CD4-positive, alpha-beta T cell (primary cell): ENCODE data around the gene PTPN21. TPM values are rescaled to one million over a fixed set of nuclear protein-coding genes. Genes with fewer than 3 reads are reported as not detected.

Source experiments
- ATAC-seq: fragments of 200-7000 bp; cut with Tn5 transposase; one replicate; pipeline ENCODE4 v1.10.0; 2022; ENCODE audit warnings: mild to moderate bottlenecking; ENCODE audit not compliant: poor library complexity
- CTCF ChIA-PET: fragments of 350-600 bp; sonication (Branson Sonifier 250); formaldehyde crosslinking; loops from one replicate; lab custom pipeline; 2021; ENCODE audit warnings: antibody characterized with exemption, inconsistent platforms; lab: Charles Lee
- POLR2A ChIA-PET: fragments of 350-600 bp; sonication (Branson Sonifier 250); formaldehyde crosslinking; loops from one replicate; lab custom pipeline; 2021; ENCODE audit warnings: antibody characterized with exemption, inconsistent platforms; lab: Charles Lee
- DNase-seq, 14 experiments: peaks; one replicate each; pipeline ENCODE4 v3.0.0-alpha.2; 2013 to 2020; ENCODE audit warnings: mixed read lengths in 2 of 14
- H3K27ac ChIP-seq, 2 donors: one replicate each; pipeline versions ENCODE4 v1.5.1 to v1.7.0; 2013; ENCODE audit warnings: low read length in 2 of 2, low read depth in 1 of 2, mild to moderate bottlenecking in 1 of 2
- H3K27me3 ChIP-seq, 2 experiments: 1 replicate in 1 of 2; 2 replicates in 1 of 2; pipeline versions ENCODE4 v1.6.1 to v1.7.0; 2013; ENCODE audit warnings: low read length in 2 of 2, control low read depth in 1 of 2, mild to moderate bottlenecking in 1 of 2, moderate library complexity in 1 of 2; ENCODE audit not compliant: insufficient read depth in 2 of 2, control insufficient read depth in 1 of 2
- H3K36me3 ChIP-seq: one replicate; pipeline ENCODE4 v1.6.1; 2013; ENCODE audit warnings: low read length, control low read depth; ENCODE audit not compliant: insufficient read depth
- H3K4me1 ChIP-seq: one replicate; pipeline ENCODE4 v1.6.1; 2013; ENCODE audit warnings: low read length, control low read depth; ENCODE audit not compliant: insufficient read depth
- H3K4me3 ChIP-seq: one replicate; pipeline ENCODE4 v1.5.1; 2013; ENCODE audit warnings: mild to moderate bottlenecking, low read length, moderate library complexity
- H3K9me3 ChIP-seq, 2 experiments: 1 replicate in 1 of 2; 2 replicates in 1 of 2; pipeline versions ENCODE4 v1.6.1 to v1.7.0; 2013; ENCODE audit warnings: low read length in 2 of 2, mild to moderate bottlenecking in 2 of 2, control low read depth in 1 of 2, moderate library complexity in 1 of 2; ENCODE audit not compliant: control insufficient read depth in 1 of 2, insufficient read depth in 1 of 2
- H3K27ac Mint-ChIP-seq: one replicate; pipeline ENCODE4 v1.8.0; 2020; ENCODE audit warnings: mixed read lengths
- H3K27me3 Mint-ChIP-seq: one replicate; pipeline ENCODE4 v1.8.0; 2021; ENCODE audit warnings: mixed read lengths
- H3K36me3 Mint-ChIP-seq: one replicate; pipeline ENCODE4 v1.8.0; 2021; ENCODE audit warnings: low read depth, mixed read lengths
- H3K4me1 Mint-ChIP-seq: one replicate; pipeline ENCODE4 v1.8.0; 2021; ENCODE audit warnings: low read depth, mixed read lengths
- H3K4me3 Mint-ChIP-seq: one replicate; pipeline ENCODE4 v1.8.0; 2020; ENCODE audit warnings: mild to moderate bottlenecking, mixed read lengths
- H3K9me3 Mint-ChIP-seq: one replicate; pipeline ENCODE4 v1.8.0; 2020; ENCODE audit warnings: mixed read lengths
- CTCF ChIP-seq: fragments of 200-600 bp; IDR thresholded peaks from one replicate; pipeline ENCODE4 v1.8.0; 2022; ENCODE audit warnings: antibody characterized with exemption, mild to moderate bottlenecking
- intact Hi-C, 2 experiments: fragments of 100-400 bp; cut with DNase I in 1 of 2; cut with micrococcal nuclease in 1 of 2; formaldehyde crosslinking; loops; one replicate each; pipeline versions ENCODE4 v1.15.1 to v1.9.0; 2023 to 2025; cut with DNase I, micrococcal nuclease
- polyA plus RNA-seq, 2 donors: library from polyadenylated mRNA; unstranded; fragments of 120-200 nt; gene quantifications; one replicate each; pipeline ENCODE4 v1.2.1, GENCODE V29; 2013
- total RNA-seq, 174 experiments: library from RNA in 2 of 174; stranded (reverse) in 2 of 174; gene quantifications; one replicate each; pipeline ENCODE4 v1.2.3 and lab custom pipeline; 2021 to 2026

Gene PTPN21
- total RNA-seq (not detected), total RNA-seq (lab: John Stamatoyannopoulos, UW) (0 to 0.52 (median 0.06) reads per million in 172 experiments)
- 0.06 TPM for polyA plus RNA-seq (2013, experiment 1 of 2)
- polyA plus RNA-seq (2013, experiment 2 of 2) = 1.0 TPM

GRCh38 chr14:88554457-88555286, at the start of gene PTPN21:
PTPN21 (minus strand) TSS chr14:88555007; CDS start chr14:88550417, 4,590 bp downstream.
- Histone ChIP-seq H3K4me1 (peaks cover 30% of the 10 kb centered on the region), H3K36me3 (no peaks in the 10 kb centered on the region), H3K4me3 (peak within 1 kb of the TSS; percentile 2), H3K27ac (no peak within 1 kb of the TSS), H3K9me3 (peaks cover 0 to 12% of the 10 kb centered on the region in 2 experiments), H3K27me3 (peaks cover 29 to 54% of the 10 kb centered on the region in 2 experiments)
- H3K27ac Mint-ChIP-seq = no peak within 1 kb of the TSS
- DNase-seq = peak in 4 of 14 experiments; percentile 12 to 51 (median 35)
- intact Hi-C loops = loop anchor here (5.0 to 10.0 kb wide), 3 partner anchors 270 to 610 kb away; partner anchors contain the start of genes GPR65 (in 1 of the 2) and TTC8 (in 1 of the 2)
- ATAC-seq = no peak
- ChIA-PET CTCF (no interaction called here), POLR2A (interaction anchor here (1.0 kb wide), 1 partner anchor 10 kb away, joined by 3 read pairs; no protein-coding TSS in a partner anchor)
- peaks cover 77% of the 10 kb centered on the region for H3K27me3 Mint-ChIP-seq
- no peaks in the 10 kb centered on the region for H3K36me3 Mint-ChIP-seq
- H3K4me1 Mint-ChIP-seq = peaks cover 52% of the 10 kb centered on the region
- H3K9me3 Mint-ChIP-seq = no peaks in the 10 kb centered on the region
- TF ChIP-seq CTCF = no peak
- peak within 1 kb of the TSS; percentile 87 for H3K4me3 Mint-ChIP-seq

- DNase-seq (no peak), ATAC-seq (no peak)
- H3K36me3 Mint-ChIP-seq = peaks cover 96% of the 10 kb centered on the region
- Histone ChIP-seq H3K27me3 (no peaks in the 10 kb centered on the region), H3K27ac (no peak overlapping the region), H3K4me3 (no peak overlapping the region), H3K9me3 (no peaks in the 10 kb centered on the region), H3K4me1 (peaks cover 13% of the 10 kb centered on the region), H3K36me3 (peaks cover 67% of the 10 kb centered on the region)
- H3K27ac Mint-ChIP-seq = no peak overlapping the region
- ChIA-PET POLR2A (no interaction called here), CTCF (no interaction called here)
- H3K9me3 Mint-ChIP-seq = no peaks in the 10 kb centered on the region
- no peak overlapping the region for H3K4me3 Mint-ChIP-seq
- no peaks in the 10 kb centered on the region for H3K27me3 Mint-ChIP-seq
- intact Hi-C loops = no loop called here
- peaks cover 17% of the 10 kb centered on the region for H3K4me1 Mint-ChIP-seq
- no peak for TF ChIP-seq CTCF
Observed at GRCh38 chr14:88604212-88604611, 49.4 kb upstream of the PTPN21 start.

- H3K36me3 ChIP-seq = peaks cover 55% of the 10 kb centered on the region
- no peak overlapping the region for H3K4me3 ChIP-seq
- intact Hi-C loops = no loop called here
- ChIA-PET POLR2A (no interaction called here), CTCF (interaction anchor here (0.7 kb wide), 1 partner anchor 10 kb away, joined by 3 read pairs; no protein-coding TSS in a partner anchor)
- H3K36me3 Mint-ChIP-seq = peaks cover 93% of the 10 kb centered on the region
- no peaks in the 10 kb centered on the region for H3K9me3 ChIP-seq
- peak overlapping the region; percentile 63 for H3K27ac Mint-ChIP-seq
- no peaks in the 10 kb centered on the region for H3K27me3 ChIP-seq
- peak overlapping the region; percentile 26 for H3K4me3 Mint-ChIP-seq
- peaks cover 14% of the 10 kb centered on the region for H3K4me1 ChIP-seq
- peaks cover 17% of the 10 kb centered on the region for H3K4me1 Mint-ChIP-seq
- no peaks in the 10 kb centered on the region for H3K9me3 Mint-ChIP-seq
- DNase-seq (peak in 1 of 14 experiments; percentile 10), ATAC-seq (no peak)
- no peak overlapping the region for H3K27ac ChIP-seq
- no peak for TF ChIP-seq CTCF
- H3K27me3 Mint-ChIP-seq = no peaks in the 10 kb centered on the region
Observed at GRCh38 chr14:88599761-88600439, 45.1 kb upstream of the PTPN21 start.
